ENCODE measurements around the gene C1QTNF2.

C1QTNF2 gene

GRCh38 chr5:160317434-160317833, 53.0 kb downstream of the C1QTNF2 start:
- no peak for TF ChIP-seq CTCF (IDR thresholded peaks at IDR 0.05; ENCODE audit: low read length, missing control alignments)
- DNase-seq (ENCODE audit: low read depth), result no peak
- H3K4me3 ChIP-seq (replicated peaks; ENCODE audit: low read depth, low read length), result no peak overlapping the region

- DNase-seq (ENCODE audit: low read depth), result peak; percentile 36
- H3K4me3 ChIP-seq (replicated peaks; ENCODE audit: low read depth, low read length), result no peak overlapping the region
- TF ChIP-seq CTCF (IDR thresholded peaks at IDR 0.05; ENCODE audit: low read length, missing control alignments), result no peak
These were observed 54.5 kb downstream of the C1QTNF2 start for GRCh38 chr5:160315968-160316367.

- no peak for TF ChIP-seq CTCF (IDR thresholded peaks at IDR 0.05; ENCODE audit: low read length, missing control alignments)
- peak overlapping the region; percentile 65 for H3K4me3 ChIP-seq (replicated peaks; ENCODE audit: low read depth, low read length)
These were observed 57.3 kb downstream of the C1QTNF2 start for GRCh38 chr5:160312960-160313727.

GRCh38 chr5:160312134-160312959, 58.1 kb downstream of the C1QTNF2 start, which contains the start of gene CCNJL:
CCNJL (minus strand) TSS chr5:160312564; CDS start chr5:160311923, 641 bp downstream.
- no peak for TF ChIP-seq CTCF (IDR thresholded peaks at IDR 0.05; ENCODE audit: low read length, missing control alignments)
- peak; percentile 43 for DNase-seq (ENCODE audit: low read depth)

More at GRCh38 chr5:160312960-160313727, 57.3 kb downstream of the C1QTNF2 start:
- DNase-seq (ENCODE audit: low read depth), result no peak

GRCh38 chr5:160311491-160312133, 58.8 kb downstream of the C1QTNF2 start:
- TF ChIP-seq CTCF (IDR thresholded peaks at IDR 0.05; ENCODE audit: low read length, missing control alignments), result no peak
- H3K4me3 ChIP-seq (replicated peaks; ENCODE audit: low read depth, low read length), result peak overlapping the region; percentile 65
- peak; percentile 17 for DNase-seq (ENCODE audit: low read depth)

More at GRCh38 chr5:160312134-160312959, 58.1 kb downstream of the C1QTNF2 start, which contains the start of gene CCNJL:
- H3K4me3 ChIP-seq (replicated peaks; ENCODE audit: low read depth, low read length), result peak within 1 kb of the TSS; percentile 65

GRCh38 chr5:160310552-160311295, 59.7 kb downstream of the C1QTNF2 start:
- TF ChIP-seq CTCF (IDR thresholded peaks at IDR 0.05; ENCODE audit: low read length, missing control alignments), result no peak
- no peak for DNase-seq (ENCODE audit: low read depth)
- H3K4me3 ChIP-seq (replicated peaks; ENCODE audit: low read depth, low read length), result no peak overlapping the region
